Measurements from ENCODE around the gene ADRA2C.

- TF ChIP-seq CTCF (IDR thresholded peaks at IDR 0.05) (no peak), POLR2A (IDR thresholded peaks at IDR 0.05) (no peak)
These were observed 31.0 kb upstream of the ADRA2C start for GRCh38 chr4:3735196-3735595.

Data from adrenal gland (tissue), 5 donors.